ENCODE results near the gene ASH1L.

The ASH1L gene

GRCh38 chr1:155553349-155553748, 9.3 kb downstream of the ASH1L start:
- no peaks in the 10 kb centered on the region for H3K9me3 ChIP-seq (ENCODE audit: severe bottlenecking)
- TF ChIP-seq CTCF (IDR thresholded peaks at IDR 0.05; ENCODE audit: low read depth, low read length), result no peak
- no peak overlapping the region for H3K4me3 ChIP-seq (ENCODE audit: low read depth, low read length)
- H3K27me3 ChIP-seq (ENCODE audit: insufficient read depth, low read depth, severe bottlenecking), result no peaks in the 10 kb centered on the region
- H3K36me3 ChIP-seq, result peaks cover 48% of the 10 kb centered on the region
- no peak for DNase-seq
- no peak overlapping the region for H3K27ac ChIP-seq

GRCh38 chr1:155548706-155549105, 13.9 kb downstream of the ASH1L start:
- DNase-seq, result no peak
- Histone ChIP-seq H3K36me3 (peaks cover 26% of the 10 kb centered on the region), H3K9me3 (ENCODE audit: severe bottlenecking) (no peaks in the 10 kb centered on the region), H3K27me3 (ENCODE audit: insufficient read depth, low read depth, severe bottlenecking) (no peaks in the 10 kb centered on the region), H3K27ac (no peak overlapping the region), H3K4me3 (ENCODE audit: low read depth, low read length) (no peak overlapping the region)
- no peak for TF ChIP-seq CTCF (IDR thresholded peaks at IDR 0.05; ENCODE audit: low read depth, low read length)

DNA sequence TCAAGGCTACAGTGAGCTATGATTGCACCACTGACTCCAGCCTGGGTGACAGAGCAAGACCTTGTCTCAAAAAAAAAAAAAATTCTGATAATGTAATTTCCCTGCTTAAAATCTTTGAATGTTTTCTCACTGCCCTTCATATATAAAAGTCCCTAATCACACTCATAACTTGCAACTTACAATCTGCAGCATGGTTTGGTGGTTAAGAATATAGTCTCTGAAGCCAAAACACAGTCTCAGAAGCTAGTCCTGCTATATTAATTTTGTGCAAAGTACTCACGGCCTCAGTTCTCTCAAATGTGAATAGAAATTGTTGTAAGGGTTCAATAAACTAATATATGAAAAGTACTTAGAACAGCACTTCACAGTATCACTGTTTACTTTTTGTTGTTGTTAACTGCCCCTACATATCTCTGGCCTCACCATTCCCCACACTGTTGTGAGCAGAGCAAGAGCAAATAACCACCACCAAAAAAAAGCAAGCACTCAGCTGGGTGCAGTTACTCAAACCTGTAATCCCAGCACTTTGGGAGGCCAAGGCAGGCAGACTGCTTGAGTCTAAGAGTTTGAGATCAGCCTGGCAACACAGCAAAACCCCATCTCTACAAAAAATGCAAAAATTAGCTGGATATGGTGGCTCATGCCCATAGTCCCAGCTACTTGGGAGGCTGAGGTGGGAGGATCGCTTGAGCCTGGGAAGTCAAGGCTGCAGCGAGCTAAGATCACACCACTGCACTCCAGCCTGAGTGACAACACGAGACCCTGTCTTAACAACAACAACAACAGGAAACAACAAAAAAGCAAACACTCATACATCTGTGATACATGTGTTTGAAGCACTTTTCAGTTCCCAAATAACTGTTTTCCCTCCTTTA, 22.4 kb downstream of the ASH1L start:
- H3K9me3 ChIP-seq (ENCODE audit: severe bottlenecking), result no peaks in the 10 kb centered on the region
- no peaks in the 10 kb centered on the region for H3K27me3 ChIP-seq (ENCODE audit: insufficient read depth, low read depth, severe bottlenecking)
- H3K27ac ChIP-seq, result no peak overlapping the region
- peaks cover 11% of the 10 kb centered on the region for H3K36me3 ChIP-seq
- H3K4me3 ChIP-seq (ENCODE audit: low read depth, low read length), result no peak overlapping the region
- no peak for TF ChIP-seq CTCF (IDR thresholded peaks at IDR 0.05; ENCODE audit: low read depth, low read length)
- DNase-seq, result no peak

DNA sequence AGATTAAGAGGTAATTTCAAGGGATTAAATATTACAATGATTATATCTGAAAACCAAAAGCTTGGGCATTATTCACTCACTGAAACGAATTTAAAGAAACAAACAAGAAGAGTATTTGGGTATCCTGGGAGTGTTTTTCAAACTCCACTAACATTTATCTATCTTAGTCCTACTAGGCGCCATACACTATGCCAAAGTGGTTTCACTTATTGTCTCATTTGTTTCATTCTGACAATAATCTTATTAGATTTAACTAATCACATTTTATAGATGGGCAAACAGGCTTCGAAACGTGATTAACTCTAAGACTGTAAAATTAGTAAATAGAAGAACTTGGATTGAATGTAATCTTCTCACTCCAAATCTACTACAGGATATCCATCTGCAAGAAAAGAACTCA, 25.4 kb downstream of the ASH1L start:
- Histone ChIP-seq H3K27ac (no peak overlapping the region), H3K4me3 (ENCODE audit: low read depth, low read length) (no peak overlapping the region)
- no peak for DNase-seq

DNA sequence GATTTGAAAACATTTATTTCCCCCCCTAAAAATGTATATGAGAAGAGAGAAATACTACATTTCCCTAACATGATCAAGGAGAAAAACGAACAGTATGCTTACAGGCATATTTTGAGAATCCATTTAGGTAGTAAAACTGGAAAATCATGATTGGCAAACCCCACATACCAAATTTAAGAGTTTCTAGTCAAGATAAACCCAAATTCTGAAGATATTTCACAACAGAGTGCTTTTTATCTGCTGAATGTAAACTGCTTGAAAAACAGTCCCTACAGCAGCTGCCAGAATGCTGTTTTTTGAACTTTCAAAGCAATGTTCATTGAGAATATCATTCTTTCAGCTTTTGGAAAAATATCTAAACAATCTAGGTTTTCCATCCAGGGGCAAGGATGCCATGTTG, 31.0 kb downstream of the ASH1L start:
- DNase-seq, result no peak
- H3K4me3 ChIP-seq (ENCODE audit: low read depth, low read length), result no peak overlapping the region
- TF ChIP-seq CTCF (IDR thresholded peaks at IDR 0.05; ENCODE audit: low read depth, low read length), result no peak
- H3K27me3 ChIP-seq (ENCODE audit: insufficient read depth, low read depth, severe bottlenecking), result no peaks in the 10 kb centered on the region
- H3K27ac ChIP-seq, result no peak overlapping the region
- no peaks in the 10 kb centered on the region for H3K9me3 ChIP-seq (ENCODE audit: severe bottlenecking)
- H3K36me3 ChIP-seq, result peaks cover 4% of the 10 kb centered on the region

More for the DNA sequence above, 25.4 kb downstream of the ASH1L start:
- Histone ChIP-seq H3K27me3 (ENCODE audit: insufficient read depth, low read depth, severe bottlenecking) (no peaks in the 10 kb centered on the region), H3K36me3 (peaks cover 4% of the 10 kb centered on the region; the same call in 1 of the 2 replicates), H3K9me3 (ENCODE audit: severe bottlenecking) (no peaks in the 10 kb centered on the region)
- no peak for TF ChIP-seq CTCF (IDR thresholded peaks at IDR 0.05; ENCODE audit: low read depth, low read length)
